SK-N-SH (cell line): ENCODE results near the gene TTC9B. TPM values are rescaled to one million over a fixed set of nuclear protein-coding genes. Genes with fewer than 3 reads are reported as not detected.

Experiments
- CTCF ChIA-PET: fragments of 300-600, 350-600 bp; formaldehyde crosslinking; extraction: SDS; loops from one replicate; lab custom pipeline; 2021; lab: Yijun Ruan, JAX
- POLR2A ChIA-PET: fragments of 350-600 bp; sonication (Branson Sonifier 250); formaldehyde crosslinking; extraction: SDS; loops from one replicate; lab custom pipeline; 2020; ENCODE audit warnings: antibody characterized with exemption, inconsistent platforms; lab: Yijun Ruan, JAX
- DNase-seq: peaks from one replicate; pipeline ENCODE4 v3.0.0; 2012
- H2AFZ ChIP-seq: fragments of 200-600 bp; sonication (generic); 2 replicates; pipeline ENCODE4 v1.8.1; 2016; ENCODE audit warnings: antibody characterized with exemption, mild to moderate bottlenecking, low read depth
- H3F3A ChIP-seq: fragments of 200-600 bp; sonication (generic); replicated peaks from 2 replicates; pipeline ENCODE3; 2016; ENCODE audit warnings: antibody characterized with exemption, mild to moderate bottlenecking; ENCODE audit not compliant: insufficient read depth
- H3K27ac ChIP-seq, 2 experiments: fragments of 200-500 bp in 1 of 2; fragments of 200-600 bp in 1 of 2; sonication (Bioruptor generic) in 1 of 2; sonication (generic), shearing (Covaris generic) in 1 of 2; 2 replicates each; pipeline versions ENCODE4 v1.5.1 to v1.6.1; 2014 to 2016; ENCODE audit warnings: low read depth in 2 of 2, inconsistent platforms in 1 of 2, low read length in 1 of 2, mild to moderate bottlenecking in 1 of 2, mixed read lengths in 1 of 2
- H3K27me3 ChIP-seq: fragments of 200-600 bp; sonication (generic), shearing (Covaris generic); 2 replicates; pipeline ENCODE4 v1.6.1; 2016; ENCODE audit warnings: mixed run types; ENCODE audit not compliant: insufficient read depth
- H3K36me3 ChIP-seq, 2 experiments: fragments of 200-500 bp in 1 of 2; fragments of 200-600 bp in 1 of 2; sonication (Bioruptor generic) in 1 of 2; sonication (generic) in 1 of 2; replicated peaks in 1 of 2; 2 replicates each; pipeline versions ENCODE3 to v1.5.1; 2014 to 2016; ENCODE audit warnings: low read length in 1 of 2, mild to moderate bottlenecking in 1 of 2; ENCODE audit not compliant: insufficient read depth in 2 of 2, control insufficient read depth in 1 of 2
- H3K4me1 ChIP-seq, 2 experiments: fragments of 200-500 bp in 1 of 2; fragments of 200-600 bp in 1 of 2; sonication (Bioruptor generic) in 1 of 2; sonication (generic), shearing (Covaris generic) in 1 of 2; 2 replicates each; pipeline versions ENCODE4 v1.5.1 to v1.6.1; 2014 to 2016; ENCODE audit warnings: low read depth in 1 of 2, low read length in 1 of 2, mixed run types in 1 of 2; ENCODE audit not compliant: insufficient read depth in 2 of 2, control insufficient read depth in 1 of 2
- H3K4me2 ChIP-seq: fragments of 200-600 bp; sonication (generic), shearing (Covaris generic); 2 replicates; pipeline ENCODE4 v1.6.1; 2017; ENCODE audit warnings: mixed run types
- H3K4me3 ChIP-seq, 2 experiments: fragments of 200-500 bp in 1 of 2; fragments of 200-600 bp in 1 of 2; sonication (Bioruptor generic) in 1 of 2; sonication (generic), shearing (Covaris generic) in 1 of 2; 2 replicates each; pipeline versions ENCODE4 v1.5.1 to v1.8.1; 2014 to 2016; ENCODE audit warnings: low read depth in 2 of 2, inconsistent platforms in 1 of 2, low read length in 1 of 2, mild to moderate bottlenecking in 1 of 2, mixed read lengths in 1 of 2, moderate library complexity in 1 of 2
- H3K79me2 ChIP-seq: fragments of 200-600 bp; sonication (generic); 2 replicates; pipeline ENCODE4 v1.8.1; 2017; ENCODE audit warnings: mild to moderate bottlenecking; ENCODE audit not compliant: insufficient read depth
- H3K9ac ChIP-seq: fragments of 200-600 bp; sonication (generic); 2 replicates; pipeline ENCODE4 v1.6.1; 2017; ENCODE audit warnings: mixed run types
- H3K9me2 ChIP-seq: fragments of 200-600 bp; sonication (generic); 2 replicates; pipeline ENCODE4 v1.6.1; 2017; ENCODE audit warnings: mixed run types
- H3K9me3 ChIP-seq: fragments of 200-600 bp; sonication (generic); 2 replicates; pipeline ENCODE4 v1.6.1; 2017; ENCODE audit warnings: mixed run types, mild to moderate bottlenecking, moderate library complexity
- H4K20me1 ChIP-seq: fragments of 200-600 bp; sonication (generic); 2 replicates; pipeline ENCODE4 v1.6.1; 2017; ENCODE audit warnings: mild to moderate bottlenecking, mixed run types; ENCODE audit not compliant: insufficient read depth
- CTCF ChIP-seq: fragments of 200-600 bp; sonication (generic); IDR thresholded peaks from 2 replicates; pipeline ENCODE4 v1.6.1; 2017; ENCODE audit warnings: antibody characterized with exemption, mild to moderate bottlenecking, moderate library complexity
- EZH2phosphoT487 ChIP-seq: fragments of 200-600 bp; sonication (generic); IDR thresholded peaks from 2 replicates; pipeline ENCODE4 v1.6.1; 2017; ENCODE audit warnings: low read depth, mixed run types, mild to moderate bottlenecking, antibody characterized with exemption, moderate library complexity, borderline replicate concordance
- FOXM1 ChIP-seq: IDR thresholded peaks from 2 replicates; pipeline ENCODE4 v1.4.0; 2012; ENCODE audit warnings: low read depth, mild to moderate bottlenecking
- GATA2 ChIP-seq: sonication (generic); formaldehyde crosslinking; IDR thresholded peaks from 2 replicates; pipeline ENCODE4 v1.5.0; 2020; ENCODE audit warnings: mild to moderate bottlenecking, missing genetic modification reagents
- IRF3 ChIP-seq: fragments of 150-350 bp; IDR thresholded peaks from 2 replicates; pipeline ENCODE4 v1.6.1; 2016; ENCODE audit warnings: mild to moderate bottlenecking, low read depth, low read length
- JUND ChIP-seq: IDR thresholded peaks from 2 replicates; pipeline ENCODE4 v1.4.0; 2012
- MEF2A ChIP-seq: IDR thresholded peaks from 2 replicates; pipeline ENCODE4 v1.4.0; 2012; ENCODE audit warnings: low read depth, borderline replicate concordance
- POLR2AphosphoS5 ChIP-seq: IDR thresholded peaks from 2 replicates; pipeline ENCODE4 v1.6.1; 2012; ENCODE audit warnings: low read depth, low read length
- RAD21 ChIP-seq: IDR thresholded peaks from 2 replicates; pipeline ENCODE4 v1.6.1; 2012; ENCODE audit warnings: mild to moderate bottlenecking, low read length
- TAF1 ChIP-seq: IDR thresholded peaks from 2 replicates; pipeline ENCODE4 v1.6.1; 2012; ENCODE audit warnings: low read depth, mild to moderate bottlenecking, low read length, moderate library complexity, borderline replicate concordance
- TCF12 ChIP-seq: IDR thresholded peaks from 2 replicates; pipeline ENCODE4 v1.4.0; 2012
- USF2 ChIP-seq: fragments of 150-350 bp; IDR thresholded peaks from 2 replicates; pipeline ENCODE4 v1.6.1; 2017; ENCODE audit warnings: antibody characterized with exemption, low read length, low read depth, borderline replicate concordance
- YY1 ChIP-seq: IDR thresholded peaks from 2 replicates; pipeline ENCODE4 v1.4.0; 2012; ENCODE audit warnings: low read depth, mild to moderate bottlenecking
- ZBTB33 ChIP-seq: IDR thresholded peaks from 2 replicates; pipeline ENCODE4 v1.4.0; 2012; ENCODE audit warnings: low read depth, borderline replicate concordance
- WGBS: methylation state at CpG from one replicate; pipeline ENCODE4 v1.1.6; 2017; ENCODE audit warnings: low lambda C conversion rate; 5-methylcytosine and 5-hydroxymethylcytosine counted together
- polyA plus RNA-seq, 3 experiments: library from polyadenylated mRNA; depleted of rRNA; stranded (reverse); fragments of >200 nt; gene quantifications; 2 replicates each; pipeline ENCODE4 v1.2.3, GENCODE V29; 2012

TTC9B gene
- polyA plus RNA-seq, 1 of the 3 experiments (the other 2 are of a cell fraction), result 0.30 TPM

GRCh38 chr19:40223135-40223822, 5.1 kb upstream of the TTC9B start:
- no peaks in the 10 kb centered on the region for H3K27me3 ChIP-seq
- no peak overlapping the region for H3K4me3 ChIP-seq
- DNase-seq, result no peak
- H3K9ac ChIP-seq, result no peak overlapping the region
- H3K27ac ChIP-seq, result no peak overlapping the region
- H3K36me3 ChIP-seq, result no peaks in the 10 kb centered on the region
- H3K9me2 ChIP-seq, result no peaks in the 10 kb centered on the region
- WGBS, result 86% methylated on average over 47 of the region's 48 CpGs
- H3K9me3 ChIP-seq, result no peaks in the 10 kb centered on the region
- ChIA-PET POLR2A (no interaction called here), CTCF (interaction anchor here (0.7 to 1.9 kb wide), 3 partner anchors 20 to 84 kb away, joined by 3 to 5 read pairs (median 3); no protein-coding TSS in a partner anchor)
- peaks cover 14% of the 10 kb centered on the region for H3F3A ChIP-seq
- H2AFZ ChIP-seq, result no peak overlapping the region
- H3K4me2 ChIP-seq, result no peak overlapping the region
- H3K79me2 ChIP-seq, result no peaks in the 10 kb centered on the region
- no peaks in the 10 kb centered on the region for H4K20me1 ChIP-seq
- H3K4me1 ChIP-seq, result no peaks in the 10 kb centered on the region; a peak in 2 of 4 replicates
- TF ChIP-seq CTCF (no peak), TAF1 (no peak), MEF2A (no peak), YY1 (no peak), POLR2AphosphoS5 (no peak), ZBTB33 (no peak), FOXM1 (no peak), TCF12 (no peak), RAD21 (no peak), IRF3 (no peak), GATA2 (CRISPR knock-in tag) (no peak), USF2 (no peak), JUND (no peak), EZH2phosphoT487 (no peak)
